Measurements from ENCODE around the gene TPK1.

- TF ChIP-seq POLR2AphosphoS5 (IDR thresholded peaks at IDR 0.05; ENCODE audit: low read depth, low read length), result no peak
- no peak for TF ChIP-seq TAF1 (IDR thresholded peaks at IDR 0.05; ENCODE audit: borderline replicate concordance, low read depth, low read length)
Observed at GRCh38 chr7:144459635-144460034, 376.2 kb downstream of the TPK1 start.

Data from GM12892 (cell line).